Testis (tissue), 2 donors: ENCODE measurements around the gene KLHL14.

Experiments
- CTCF ChIP-seq, 3 experiments: fragments of 450-650 bp in 2 of 3; fragments of 200-600 bp in 1 of 3; sonication (generic) in 1 of 3; IDR thresholded peaks; one replicate each; pipeline ENCODE4 v1.5.1; 2016 to 2019; ENCODE audit warnings: antibody characterized with exemption in 3 of 3, mild to moderate bottlenecking in 2 of 3, moderate library complexity in 1 of 3
- POLR2A ChIP-seq: fragments of 450-650 bp; IDR thresholded peaks from one replicate; pipeline ENCODE4 v1.6.1; 2017; ENCODE audit warnings: antibody characterized with exemption, mild to moderate bottlenecking, moderate library complexity

GRCh38 chr18:32661486-32662299 is 111.1 kb downstream of the KLHL14 start:
- TF ChIP-seq CTCF (IDR thresholded peaks at IDR 0.05) (no peak), POLR2A (no peak)
